ENCODE data around the gene POU6F2.
"Not testable (repeated sequence)": the region's sequence is repeated elsewhere in the genome, so short reads cannot be mapped to it uniquely, and the experiment has no call there.

Gene POU6F2

GRCh38 chr7:39355664-39356063 lies 378.0 kb downstream of the POU6F2 start:
- no peak for DNase-seq (ENCODE audit: low read depth)

- DNase-seq (ENCODE audit: low read depth): no peak
Measured at GRCh38 chr7:39356172-39356925, 378.6 kb downstream of the POU6F2 start.

DNA sequence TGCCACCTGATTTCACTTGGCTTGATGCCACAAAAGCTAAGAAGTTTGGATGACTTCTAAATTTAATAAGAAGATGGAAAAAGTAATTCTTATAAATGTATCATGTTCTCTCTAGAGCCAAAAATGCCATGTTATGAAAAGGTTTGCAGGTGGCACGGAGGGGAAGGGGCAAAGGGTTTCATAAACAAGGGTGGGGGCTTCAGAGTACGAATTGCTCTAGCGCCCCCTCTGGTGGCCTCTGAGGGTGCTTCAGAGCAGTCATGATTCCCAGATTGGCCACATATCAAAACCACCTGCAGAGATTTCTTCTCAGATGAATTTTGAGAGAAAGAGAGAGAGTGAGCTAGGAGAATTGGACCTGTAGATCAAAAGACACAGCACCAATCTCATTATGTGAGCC lies 379.9 kb downstream of the POU6F2 start:
- no peak for DNase-seq (ENCODE audit: low read depth)

DNA sequence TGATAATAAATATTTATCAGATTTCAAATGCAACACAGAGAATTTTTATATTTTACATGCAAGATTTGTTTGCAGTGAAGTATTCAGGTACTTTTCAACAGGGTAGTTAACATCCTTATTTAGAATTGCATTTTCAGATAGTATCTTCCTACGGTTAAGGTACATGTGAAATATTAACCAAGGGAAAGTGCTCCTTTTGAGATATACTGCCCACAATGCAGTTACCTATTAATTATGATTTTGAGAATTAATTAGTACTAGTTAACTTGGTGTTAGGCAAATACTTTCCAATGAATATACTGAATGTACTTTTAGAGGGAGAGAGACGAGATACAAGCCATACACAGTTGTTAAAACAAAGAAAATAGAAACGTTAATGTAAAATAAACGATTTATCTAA lies 382.3 kb downstream of the POU6F2 start:
- DNase-seq (ENCODE audit: low read depth): no peak

DNA sequence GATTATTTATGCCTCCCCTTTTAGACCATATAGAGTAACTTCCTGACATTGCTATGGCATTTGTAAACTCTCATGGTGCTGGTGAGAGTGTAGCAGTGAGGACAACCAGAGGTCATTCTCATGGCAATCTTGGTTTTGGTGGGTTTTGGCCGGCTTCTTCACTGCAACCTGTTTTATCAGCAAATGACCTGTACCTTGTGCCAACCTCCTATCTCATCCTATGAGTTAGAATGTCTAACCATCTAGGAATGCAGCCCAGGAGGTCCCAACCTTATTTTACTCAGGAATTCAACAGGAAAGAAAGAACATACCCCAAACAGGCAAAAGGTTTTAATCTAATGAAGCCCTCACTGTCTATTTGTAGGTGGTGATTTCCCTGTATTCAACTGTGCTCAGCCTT lies 383.1 kb downstream of the POU6F2 start:
- no peak for DNase-seq (ENCODE audit: low read depth)

DNA sequence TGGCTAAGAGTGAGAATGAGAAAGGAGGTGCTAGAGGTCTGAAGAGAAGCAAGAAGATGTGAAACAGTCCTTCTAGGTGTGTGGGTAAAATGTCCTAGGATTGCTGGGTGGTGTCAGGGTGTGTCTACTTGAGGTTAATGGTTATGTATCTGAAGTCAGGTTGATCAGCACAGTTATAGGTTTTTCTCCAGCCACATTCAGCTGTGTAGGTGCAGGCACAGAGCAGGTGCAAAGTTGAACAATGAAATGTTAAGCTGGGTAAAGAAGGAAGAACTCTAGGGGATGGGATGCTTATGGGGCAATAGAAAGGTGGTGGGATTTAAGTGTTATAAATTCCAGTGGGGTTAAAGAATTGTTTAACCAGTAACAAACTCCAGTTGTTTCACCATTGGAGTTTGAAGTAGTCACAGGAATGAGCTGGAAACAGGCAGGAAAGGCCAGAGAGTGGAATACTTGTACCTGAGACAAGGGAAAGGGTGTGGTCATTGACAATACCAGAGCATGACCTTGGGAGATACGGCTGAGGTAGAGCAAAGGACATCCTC lies 388.1 kb downstream of the POU6F2 start:
- DNase-seq (ENCODE audit: low read depth): no peak

GRCh38 chr7:39367451-39367850 lies 389.7 kb downstream of the POU6F2 start:
- DNase-seq (ENCODE audit: low read depth): no peak

DNA sequence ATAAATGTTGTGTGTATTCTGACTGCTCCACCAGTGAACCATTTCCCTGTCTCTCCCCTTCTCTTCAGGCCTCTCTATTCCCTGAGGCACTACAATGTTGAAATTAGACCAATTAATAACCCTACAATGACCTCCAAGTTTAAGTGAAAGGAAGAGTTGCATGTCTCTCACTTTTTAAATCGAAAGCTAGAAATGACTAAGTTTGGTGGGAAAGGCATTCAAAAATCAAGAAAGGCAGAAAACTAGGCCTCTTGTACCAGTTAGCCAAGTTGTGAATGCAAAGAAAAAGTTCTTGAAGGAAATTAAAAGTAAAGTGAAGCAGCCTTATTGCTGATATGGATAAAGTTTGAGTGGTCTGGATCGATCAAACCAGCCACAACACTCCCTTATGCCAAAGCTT lies 390.2 kb downstream of the POU6F2 start:
- DNase-seq (ENCODE audit: low read depth): no peak

DNA sequence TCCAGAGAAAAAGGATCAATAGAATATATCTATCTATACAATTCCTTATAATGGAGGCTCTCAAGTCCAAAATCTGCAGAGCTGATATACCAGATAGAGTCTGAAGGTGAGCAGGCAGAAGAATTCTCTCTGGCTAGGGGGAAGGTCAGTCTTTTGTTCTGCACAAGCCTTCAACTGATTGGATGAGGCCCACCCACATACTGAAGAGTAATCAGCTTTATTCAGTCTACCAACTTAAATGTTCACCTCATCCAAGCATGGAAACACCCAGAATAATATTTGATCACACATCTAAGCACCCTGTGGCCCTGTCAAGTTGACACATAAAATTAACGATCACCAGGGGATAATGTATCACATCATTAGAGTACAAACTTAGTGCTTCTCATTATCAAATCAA lies 394.7 kb downstream of the POU6F2 start:
- DNase-seq (ENCODE audit: low read depth): no peak

- no peak for DNase-seq (ENCODE audit: low read depth)
Measured at GRCh38 chr7:39374436-39375040, 396.8 kb downstream of the POU6F2 start.

DNA sequence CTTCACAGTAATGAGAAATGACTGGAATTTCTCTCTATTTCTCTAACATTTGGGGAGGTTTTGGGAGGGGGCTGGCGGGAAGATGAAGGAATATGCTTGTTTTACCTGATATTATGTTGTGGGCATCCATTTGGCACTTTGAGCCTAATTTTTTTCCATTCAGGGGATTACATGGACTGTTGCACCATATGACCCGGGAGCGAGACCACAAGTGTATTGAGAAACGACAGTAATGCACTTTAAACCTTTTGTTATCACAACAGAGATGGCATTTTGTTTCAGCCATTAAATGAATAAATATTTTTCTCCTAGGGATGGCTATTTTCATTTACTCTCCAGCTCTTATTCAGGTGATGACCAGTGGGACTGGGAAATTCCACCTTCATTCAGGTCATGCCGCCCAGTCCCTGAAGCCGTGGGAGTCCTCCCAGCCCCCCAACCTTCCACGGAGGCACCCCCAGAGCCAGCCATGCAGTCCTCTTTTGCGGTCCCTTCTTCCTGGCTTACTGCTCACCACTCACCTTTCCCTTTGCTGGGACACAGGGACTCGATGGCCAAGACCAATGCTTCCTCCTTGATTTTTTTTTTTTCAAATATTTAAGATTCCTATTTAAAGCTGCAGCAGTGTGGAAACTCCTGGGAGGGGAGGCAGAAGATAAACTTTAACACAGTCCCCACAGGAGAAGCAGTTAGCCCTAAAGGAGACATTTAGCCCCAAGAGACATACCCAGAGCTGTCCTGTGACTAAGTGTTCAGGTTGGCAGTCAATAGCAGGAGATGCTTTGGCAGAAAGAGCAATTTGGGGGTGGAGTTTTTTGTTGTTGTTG lies 397.6 kb downstream of the POU6F2 start:
- DNase-seq (ENCODE audit: low read depth): no peak

DNA sequence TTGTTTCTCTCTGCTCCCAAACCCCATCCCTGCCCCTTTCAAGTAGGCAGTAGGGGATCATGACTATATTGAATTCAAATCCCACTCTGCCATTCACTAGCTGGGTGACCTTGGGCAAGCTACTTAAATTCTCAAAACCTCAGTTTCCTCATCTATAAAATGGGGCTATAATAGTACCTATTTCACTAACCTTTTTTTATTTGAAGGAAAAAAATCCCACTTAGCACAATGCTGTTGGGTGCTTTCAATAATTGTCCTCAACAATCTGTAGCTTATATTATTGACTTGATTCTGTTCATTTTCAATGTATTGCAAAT lies 398.1 kb downstream of the POU6F2 start:
- no peak for DNase-seq (ENCODE audit: low read depth)

GRCh38 chr7:39376881-39377280 lies 399.2 kb downstream of the POU6F2 start:
- DNase-seq (ENCODE audit: low read depth): not testable (repeated sequence)

DNA sequence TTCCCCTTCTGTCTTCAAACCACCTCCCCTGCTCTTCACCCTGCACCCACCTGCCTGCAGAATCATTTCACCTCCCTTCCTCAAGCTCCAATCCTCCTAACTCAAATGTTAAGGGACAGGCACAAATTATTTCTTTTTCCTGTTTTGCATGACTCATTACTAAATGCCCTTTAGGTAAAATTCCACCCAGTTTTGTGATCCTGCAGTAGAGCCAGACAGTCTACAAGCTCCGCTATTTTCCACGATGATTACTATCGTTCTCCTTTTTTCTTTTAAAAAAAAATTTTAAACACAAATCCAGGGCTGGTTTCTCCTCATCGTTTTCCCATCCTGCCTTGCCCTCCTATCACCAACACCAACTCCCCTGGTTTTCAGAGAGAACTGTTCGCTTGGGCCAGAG lies 401.7 kb downstream of the POU6F2 start:
- DNase-seq (ENCODE audit: low read depth): no peak

DNA sequence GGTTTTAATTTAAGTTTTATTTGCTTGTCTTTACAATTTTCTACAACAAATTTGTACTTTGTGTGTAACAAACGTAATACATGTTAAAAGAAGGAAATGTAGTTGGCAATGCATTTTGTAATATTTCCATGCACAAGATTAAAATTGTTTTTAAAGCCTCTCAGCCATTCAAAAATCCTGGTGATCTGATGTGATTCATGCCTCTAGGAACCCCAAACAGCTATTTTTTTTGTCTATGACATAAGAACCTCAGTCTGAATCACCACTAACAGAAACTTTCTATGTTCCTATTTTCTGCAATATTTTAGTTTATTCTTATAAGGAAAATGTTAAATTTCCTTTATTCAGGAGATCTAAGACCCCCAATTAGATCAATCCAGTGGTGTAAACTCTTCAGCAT lies 405.4 kb downstream of the POU6F2 start:
- DNase-seq (ENCODE audit: low read depth): no peak

DNA sequence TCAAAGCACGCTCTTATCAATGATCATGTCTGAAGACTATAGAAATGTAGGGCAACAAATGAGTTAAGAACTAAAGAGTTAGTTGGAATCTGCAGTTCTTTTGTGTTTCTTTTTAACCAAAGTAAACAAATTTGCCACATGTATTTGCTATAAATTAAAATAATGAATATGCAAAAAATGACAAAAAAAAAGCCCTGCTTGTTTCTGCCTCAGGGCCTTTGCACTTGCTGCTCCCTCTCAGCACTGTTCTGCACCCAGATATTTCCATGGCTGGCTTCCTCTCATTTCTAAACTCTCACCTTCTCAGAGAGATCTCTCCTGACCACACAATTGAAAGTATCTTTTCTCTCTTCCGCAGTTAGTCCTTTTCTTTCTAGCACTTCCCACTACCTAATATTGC lies 406.7 kb downstream of the POU6F2 start:
- no peak for DNase-seq (ENCODE audit: low read depth)

GRCh38 chr7:39386718-39387117 lies 409.0 kb downstream of the POU6F2 start:
- no peak for DNase-seq (ENCODE audit: low read depth)

- no peak for DNase-seq (ENCODE audit: low read depth)
Measured at GRCh38 chr7:39392151-39392550, 414.4 kb downstream of the POU6F2 start.

GRCh38 chr7:39394105-39394680 lies 416.5 kb downstream of the POU6F2 start:
- DNase-seq (ENCODE audit: low read depth): no peak

GRCh38 chr7:39399458-39399857 lies 421.7 kb downstream of the POU6F2 start:
- no peak for DNase-seq (ENCODE audit: low read depth)

DNA sequence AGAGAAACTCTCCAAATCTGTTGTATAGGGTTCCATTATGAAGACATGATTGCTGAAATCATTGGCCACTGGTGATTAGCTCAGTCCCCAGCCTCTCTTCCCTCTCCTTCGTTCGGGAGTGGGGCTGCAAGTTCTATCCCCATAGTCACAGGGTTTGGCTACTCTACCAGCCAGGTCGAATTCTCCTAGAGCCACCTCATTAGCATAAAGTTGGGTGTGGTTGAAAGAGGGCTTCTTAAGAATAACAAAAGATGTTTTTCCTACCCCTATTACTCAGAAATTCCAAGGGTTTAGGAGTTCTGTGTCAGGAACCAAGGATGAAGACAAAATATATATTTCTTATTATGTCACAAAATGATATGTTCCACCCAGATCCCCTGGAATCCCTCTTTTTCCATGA lies 422.3 kb downstream of the POU6F2 start:
- no peak for DNase-seq (ENCODE audit: low read depth)

DNA sequence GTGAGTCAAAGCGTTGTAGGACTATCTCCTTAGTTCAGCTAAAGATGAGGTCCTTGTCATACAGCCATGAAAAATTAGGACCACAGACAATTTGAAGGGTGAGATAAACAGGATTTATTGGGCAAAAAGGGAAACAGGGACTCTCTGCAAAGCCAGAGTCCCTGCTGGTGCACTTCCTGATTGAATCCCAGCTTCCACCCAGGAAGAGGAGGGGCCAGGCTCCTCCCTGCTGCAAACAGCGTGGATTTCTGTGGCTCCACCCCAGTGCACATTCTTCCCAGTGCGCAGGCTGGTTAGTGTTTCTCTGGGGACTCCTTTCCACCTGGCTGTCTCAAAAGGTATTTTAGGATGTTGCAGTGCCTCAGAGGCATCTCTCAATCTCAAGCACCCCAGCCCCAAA lies 423.1 kb downstream of the POU6F2 start:
- no peak for DNase-seq (ENCODE audit: low read depth)

GRCh38 chr7:39402034-39402433 lies 424.3 kb downstream of the POU6F2 start:
- no peak for DNase-seq (ENCODE audit: low read depth)
